Nephron progenitor cell (in vitro differentiated cells): ENCODE results near the gene CGB2.
"Not testable (repeated sequence)": the region's sequence is repeated elsewhere in the genome, so short reads cannot be mapped to it uniquely, and the experiment has no call there.

Experiments used
- DNase-seq: peaks from one replicate; pipeline ENCODE4 v3.0.0; 2021
- H3K27ac Mint-ChIP-seq: 2 replicates; pipeline ENCODE4 v1.8.0; 2021; ENCODE audit warnings: mild to moderate bottlenecking, moderate library complexity, mixed read lengths
- H3K27me3 Mint-ChIP-seq: 2 replicates; pipeline ENCODE4 v1.8.0; 2021; ENCODE audit warnings: mild to moderate bottlenecking, low read depth, mixed read lengths; ENCODE audit not compliant: poor library complexity
- H3K36me3 Mint-ChIP-seq: 2 replicates; pipeline ENCODE4 v1.8.0; 2021; ENCODE audit warnings: low read depth, mixed read lengths
- H3K4me1 Mint-ChIP-seq: 2 replicates; pipeline ENCODE4 v1.8.0; 2021; ENCODE audit warnings: mixed read lengths
- H3K4me3 Mint-ChIP-seq: 2 replicates; pipeline ENCODE4 v1.8.0; 2021; ENCODE audit warnings: mild to moderate bottlenecking, moderate library complexity, mixed read lengths
- H3K9me3 Mint-ChIP-seq: 2 replicates; pipeline ENCODE4 v1.8.0; 2021; ENCODE audit warnings: mild to moderate bottlenecking, moderate library complexity, mixed read lengths
- CTCF ChIP-seq: fragments of 200-600 bp; sonication (generic); IDR thresholded peaks from 2 replicates; pipeline ENCODE4 v1.5.0; 2021; ENCODE audit warnings: antibody characterized with exemption

The CGB2 gene

GRCh38 chr19:49031642-49032301, at the start of gene CGB2:
Gene CGB2, plus strand, starts transcription at chr19:49031890. Its CDS starts 206 bp downstream, at chr19:49032096.
- not testable (repeated sequence) for H3K9me3 Mint-ChIP-seq, H3K4me1 Mint-ChIP-seq, H3K36me3 Mint-ChIP-seq, H3K27ac Mint-ChIP-seq, H3K4me3 Mint-ChIP-seq
- peak; percentile 45 for TF ChIP-seq CTCF
- DNase-seq: peak; percentile 34
- peaks cover 33% of the 10 kb centered on the region for H3K27me3 Mint-ChIP-seq

GRCh38 chr19:48982280-48982679, 49.4 kb upstream of the CGB2 start:
- no peak for TF ChIP-seq CTCF
- Mint-ChIP-seq H3K4me1 (peaks cover 5% of the 10 kb centered on the region), H3K36me3 (peaks cover 61% of the 10 kb centered on the region), H3K9me3 (no peaks in the 10 kb centered on the region), H3K27ac (no peak overlapping the region), H3K4me3 (no peak overlapping the region), H3K27me3 (peaks cover 3% of the 10 kb centered on the region)
- DNase-seq: no peak

GRCh38 chr19:48985711-48986110, 46.0 kb upstream of the CGB2 start:
- Mint-ChIP-seq H3K9me3 (no peaks in the 10 kb centered on the region), H3K4me1 (peaks cover 8% of the 10 kb centered on the region), H3K36me3 (peaks cover 72% of the 10 kb centered on the region), H3K27me3 (peaks cover 3% of the 10 kb centered on the region), H3K4me3 (no peak overlapping the region), H3K27ac (no peak overlapping the region)
- DNase-seq: no peak
- TF ChIP-seq CTCF: no peak

GRCh38 chr19:48986211-48986610, 45.5 kb upstream of the CGB2 start:
- Mint-ChIP-seq H3K36me3 (peaks cover 71% of the 10 kb centered on the region), H3K4me1 (peaks cover 13% of the 10 kb centered on the region), H3K4me3 (no peak overlapping the region), H3K27ac (no peak overlapping the region), H3K9me3 (no peaks in the 10 kb centered on the region), H3K27me3 (peaks cover 1% of the 10 kb centered on the region)
- TF ChIP-seq CTCF: no peak
- DNase-seq: no peak

GRCh38 chr19:48987323-48987722, 44.4 kb upstream of the CGB2 start:
- peak overlapping the region; percentile 56 for H3K27ac Mint-ChIP-seq
- H3K27me3 Mint-ChIP-seq: no peaks in the 10 kb centered on the region
- H3K4me3 Mint-ChIP-seq: no peak overlapping the region
- no peak for DNase-seq
- no peak for TF ChIP-seq CTCF
- peaks cover 19% of the 10 kb centered on the region for H3K4me1 Mint-ChIP-seq
- H3K36me3 Mint-ChIP-seq: peaks cover 60% of the 10 kb centered on the region
- H3K9me3 Mint-ChIP-seq: no peaks in the 10 kb centered on the region

GRCh38 chr19:48988286-48988685, 43.4 kb upstream of the CGB2 start:
- H3K4me3 Mint-ChIP-seq: no peak overlapping the region
- no peak for DNase-seq
- no peaks in the 10 kb centered on the region for H3K27me3 Mint-ChIP-seq
- no peak for TF ChIP-seq CTCF
- H3K27ac Mint-ChIP-seq: no peak overlapping the region
- H3K9me3 Mint-ChIP-seq: no peaks in the 10 kb centered on the region
- peaks cover 54% of the 10 kb centered on the region for H3K36me3 Mint-ChIP-seq
- peaks cover 22% of the 10 kb centered on the region for H3K4me1 Mint-ChIP-seq
